HUES64 (cell line): ENCODE measurements around the gene ANO1.

Source experiments
- H3K27ac ChIP-seq: 2 replicates; pipeline ENCODE4 v1.7.0; 2013; ENCODE audit warnings: low read depth, low read length, inconsistent platforms
- H3K27me3 ChIP-seq: 2 replicates; pipeline ENCODE4 v1.6.1; 2013; ENCODE audit warnings: mild to moderate bottlenecking, low read length; ENCODE audit not compliant: insufficient read depth
- H3K36me3 ChIP-seq: 2 replicates; pipeline ENCODE4 v1.6.1; 2013; ENCODE audit warnings: mild to moderate bottlenecking, low read length; ENCODE audit not compliant: insufficient read depth
- H3K4me1 ChIP-seq: 2 replicates; pipeline ENCODE4 v1.6.1; 2013; ENCODE audit warnings: mild to moderate bottlenecking, low read length, moderate library complexity; ENCODE audit not compliant: insufficient read depth
- H3K4me3 ChIP-seq: 2 replicates; pipeline ENCODE4 v1.5.1; 2013; ENCODE audit warnings: mild to moderate bottlenecking, low read length, moderate library complexity
- H3K9ac ChIP-seq: 2 replicates; pipeline ENCODE4 v1.6.1; 2013; ENCODE audit warnings: mild to moderate bottlenecking, low read depth, low read length
- H3K9me3 ChIP-seq: 2 replicates; pipeline ENCODE4 v1.6.1; 2013; ENCODE audit warnings: low read depth, low read length; ENCODE audit not compliant: insufficient read depth
- WGBS: fragments of 150-250, 120-280 bp; methylation state at CpG from one replicate; pipeline ENCODE4 v1.1.7; 2013; ENCODE audit warnings: missing lambda C conversion rate; 5-methylcytosine and 5-hydroxymethylcytosine counted together

Gene ANO1

GRCh38 chr11:70087446-70088167 is 9.5 kb downstream of the ANO1 start:
- WGBS = 75% methylated on average over 32 of the region's 32 CpGs
- H3K27ac ChIP-seq = no peak overlapping the region
- H3K4me1 ChIP-seq = 0 out of 2 replicates have a peak, but pooled peaks cover 4% of the 10 kb centered on the region
- no peak overlapping the region for H3K9ac ChIP-seq
- H3K36me3 ChIP-seq = no peaks in the 10 kb centered on the region
- H3K4me3 ChIP-seq = no peak overlapping the region
- peaks cover 2% of the 10 kb centered on the region; the same call in 1 of the 2 replicates for H3K27me3 ChIP-seq
- no peaks in the 10 kb centered on the region for H3K9me3 ChIP-seq

- Histone ChIP-seq H3K27ac (no peak overlapping the region), H3K27me3 (peaks cover 2% of the 10 kb centered on the region; the same call in 1 of the 2 replicates), H3K4me1 (0 out of 2 replicates have a peak, but pooled peaks cover 4% of the 10 kb centered on the region), H3K9me3 (no peaks in the 10 kb centered on the region), H3K4me3 (no peak overlapping the region), H3K36me3 (no peaks in the 10 kb centered on the region), H3K9ac (no peak overlapping the region)
- WGBS = 80% methylated on average over 16 of the region's 16 CpGs
These were observed 10.7 kb downstream of the ANO1 start for GRCh38 chr11:70088735-70089250.

- 84% methylated on average over 9 of the region's 9 CpGs for WGBS
- Histone ChIP-seq H3K9me3 (no peaks in the 10 kb centered on the region), H3K27ac (no peak overlapping the region), H3K9ac (no peak overlapping the region), H3K4me3 (no peak overlapping the region), H3K27me3 (peaks cover 2% of the 10 kb centered on the region; the same call in 1 of the 2 replicates), H3K4me1 (0 out of 2 replicates have a peak, but pooled peaks cover 4% of the 10 kb centered on the region), H3K36me3 (no peaks in the 10 kb centered on the region)
These were observed 11.5 kb downstream of the ANO1 start for GRCh38 chr11:70089631-70090030.

GRCh38 chr11:70090961-70091381 is 12.9 kb downstream of the ANO1 start:
- 81% methylated on average over 9 of the region's 9 CpGs for WGBS

GRCh38 chr11:70091638-70092037 is 13.5 kb downstream of the ANO1 start:
- Histone ChIP-seq H3K27ac (no peak overlapping the region), H3K4me3 (no peak overlapping the region), H3K4me1 (0 out of 2 replicates have a peak, but pooled peaks cover 4% of the 10 kb centered on the region), H3K9me3 (no peaks in the 10 kb centered on the region), H3K9ac (no peak overlapping the region), H3K27me3 (peaks cover 2% of the 10 kb centered on the region; the same call in 1 of the 2 replicates), H3K36me3 (no peaks in the 10 kb centered on the region)
- WGBS = 94% methylated on average over 8 of the region's 8 CpGs

More at GRCh38 chr11:70090961-70091381, 12.9 kb downstream of the ANO1 start:
- H3K27me3 ChIP-seq = peaks cover 2% of the 10 kb centered on the region; the same call in 1 of the 2 replicates
- H3K27ac ChIP-seq = no peak overlapping the region
- H3K36me3 ChIP-seq = no peaks in the 10 kb centered on the region
- no peak overlapping the region for H3K4me3 ChIP-seq
- no peaks in the 10 kb centered on the region for H3K9me3 ChIP-seq
- H3K4me1 ChIP-seq = 0 out of 2 replicates have a peak, but pooled peaks cover 4% of the 10 kb centered on the region
- no peak overlapping the region for H3K9ac ChIP-seq

GRCh38 chr11:70092959-70093715 is 15.0 kb downstream of the ANO1 start:
- H3K27me3 ChIP-seq = peaks cover 2% of the 10 kb centered on the region; the same call in 1 of the 2 replicates
- WGBS = 90% methylated on average over 8 of the region's 8 CpGs
- 0 out of 2 replicates have a peak, but pooled peaks cover 4% of the 10 kb centered on the region for H3K4me1 ChIP-seq
- H3K4me3 ChIP-seq = no peak overlapping the region
- no peak overlapping the region for H3K9ac ChIP-seq
- H3K36me3 ChIP-seq = no peaks in the 10 kb centered on the region
- H3K27ac ChIP-seq = no peak overlapping the region
- H3K9me3 ChIP-seq = no peaks in the 10 kb centered on the region

- no peak overlapping the region for H3K4me3 ChIP-seq
- H3K9me3 ChIP-seq = no peaks in the 10 kb centered on the region
- H3K4me1 ChIP-seq = no peaks in the 10 kb centered on the region
- H3K27me3 ChIP-seq = no peaks in the 10 kb centered on the region
- no peak overlapping the region for H3K27ac ChIP-seq
- H3K36me3 ChIP-seq = no peaks in the 10 kb centered on the region
- H3K9ac ChIP-seq = no peak overlapping the region
- WGBS = 93% methylated on average over 13 of the region's 13 CpGs
These were observed 17.6 kb downstream of the ANO1 start for GRCh38 chr11:70095541-70096252.

GRCh38 chr11:70097783-70098563 is 19.9 kb downstream of the ANO1 start:
- Histone ChIP-seq H3K9me3 (no peaks in the 10 kb centered on the region), H3K4me1 (no peaks in the 10 kb centered on the region), H3K36me3 (no peaks in the 10 kb centered on the region), H3K27ac (no peak overlapping the region), H3K4me3 (no peak overlapping the region), H3K27me3 (no peaks in the 10 kb centered on the region), H3K9ac (no peak overlapping the region)
- 90% methylated on average over 23 of the region's 23 CpGs for WGBS

- no peak overlapping the region for H3K4me3 ChIP-seq
- H3K36me3 ChIP-seq = no peaks in the 10 kb centered on the region
- 92% methylated on average over 12 of the region's 12 CpGs for WGBS
- no peaks in the 10 kb centered on the region for H3K4me1 ChIP-seq
- H3K9ac ChIP-seq = no peak overlapping the region
- no peaks in the 10 kb centered on the region for H3K9me3 ChIP-seq
- H3K27ac ChIP-seq = no peak overlapping the region
- no peaks in the 10 kb centered on the region for H3K27me3 ChIP-seq
These were observed 20.8 kb downstream of the ANO1 start for GRCh38 chr11:70098936-70099335.

GRCh38 chr11:70099578-70100279 is 21.6 kb downstream of the ANO1 start:
- Histone ChIP-seq H3K36me3 (no peaks in the 10 kb centered on the region), H3K4me3 (no peak overlapping the region), H3K9ac (no peak overlapping the region), H3K4me1 (no peaks in the 10 kb centered on the region), H3K27me3 (no peaks in the 10 kb centered on the region), H3K9me3 (no peaks in the 10 kb centered on the region), H3K27ac (no peak overlapping the region)
- 94% methylated on average over 16 of the region's 16 CpGs for WGBS
